K562 (cell line): ENCODE results near the gene P3H4. TPM values are rescaled to one million over a fixed set of nuclear protein-coding genes. Genes with fewer than 3 reads are reported as not detected.

Experiments
- ARID1B ChIP-seq: fragments of 450-650 bp; IDR thresholded peaks from 2 replicates; pipeline ENCODE4 v1.6.1; 2016; ENCODE audit warnings: antibody characterized with exemption, mild to moderate bottlenecking, inconsistent platforms
- ARID3B ChIP-seq: fragments of 250-450 bp; sonication (Bioruptor Pico); IDR thresholded peaks from 2 replicates; pipeline ENCODE4 v1.4.0; 2020; ENCODE audit warnings: borderline replicate concordance
- ATF1 ChIP-seq, 2 experiments: fragments of 450-650 bp in 1 of 2; IDR thresholded peaks; 2 replicates each; pipeline ENCODE4 v1.6.1; 2016; ENCODE audit warnings: missing compliant biosample characterization in 1 of 2, missing genetic modification characterization in 1 of 2
- CBFA2T2 ChIP-seq: fragments of 450-650 bp; conservative IDR thresholded peaks from 2 replicates; pipeline ENCODE4 v1.6.1; 2017; ENCODE audit warnings: mild to moderate bottlenecking
- CBFA2T3 ChIP-seq: fragments of 450-650 bp; IDR thresholded peaks from 2 replicates; pipeline ENCODE4 v1.6.1; 2017
- CTBP1 ChIP-seq: fragments of 450-650 bp; IDR thresholded peaks from 2 replicates; pipeline ENCODE4 v1.6.1; 2016; ENCODE audit warnings: borderline replicate concordance
- HMGN3 ChIP-seq: IDR thresholded peaks from 2 replicates; pipeline ENCODE4 v1.6.1; 2011; ENCODE audit warnings: borderline replicate concordance, low read depth, mild to moderate bottlenecking, mixed read lengths, low read length; ENCODE audit not compliant: insufficient read length; ENCODE audit errors: extremely low read depth
- JUND ChIP-seq, 2 experiments: IDR thresholded peaks; 2 replicates in 1 of 2; 3 replicates in 1 of 2; pipeline ENCODE4 v1.6.1; 2011; ENCODE audit warnings: borderline replicate concordance in 2 of 2, low read depth in 2 of 2, low read length in 2 of 2, improper control_type of control experiment in 1 of 2, missing biosample characterization in 1 of 2, missing genetic modification characterization in 1 of 2, missing genetic modification reagents in 1 of 2
- NCOA2 ChIP-seq, 2 experiments: fragments of 450-650 bp; IDR thresholded peaks; 2 replicates each; pipeline ENCODE4 v1.6.1; 2018; ENCODE audit warnings: mild to moderate bottlenecking in 2 of 2, moderate library complexity in 1 of 2; ENCODE audit not compliant: partially characterized antibody in 2 of 2
- POLR3A ChIP-seq: IDR thresholded peaks from 2 replicates; pipeline ENCODE4 v1.6.1; 2011; ENCODE audit warnings: borderline replicate concordance, mild to moderate bottlenecking, moderate library complexity; ENCODE audit not compliant: insufficient read length, insufficient read depth; ENCODE audit errors: extremely low read depth
- RCOR1 ChIP-seq, 2 experiments: IDR thresholded peaks; 2 replicates each; pipeline ENCODE4 v1.6.1; 2012; ENCODE audit warnings: low read depth in 2 of 2, low read length in 2 of 2, borderline replicate concordance in 1 of 2, improper control_type of control experiment in 1 of 2
- RFX1 ChIP-seq: fragments of 450-650 bp; IDR thresholded peaks from 2 replicates; pipeline ENCODE4 v1.6.1; 2016; ENCODE audit warnings: mild to moderate bottlenecking, moderate library complexity
- TCF3 ChIP-seq: sonication (generic); formaldehyde crosslinking; IDR thresholded peaks from 2 replicates; pipeline ENCODE4 v1.4.0; 2020; ENCODE audit warnings: mild to moderate bottlenecking, missing genetic modification reagents
- VEZF1 ChIP-seq: fragments of 200-800 bp; sonication (Bioruptor generic); IDR thresholded peaks from 2 replicates; pipeline ENCODE4 v1.6.1; 2017; ENCODE audit warnings: missing genetic modification characterization, missing compliant biosample characterization
- ZFP91 ChIP-seq: sonication (generic); formaldehyde crosslinking; IDR thresholded peaks from 2 replicates; pipeline ENCODE4 v1.8.0; 2022; ENCODE audit warnings: mild to moderate bottlenecking, missing genetic modification reagents
- ZKSCAN1 ChIP-seq: fragments of 150-350 bp; IDR thresholded peaks from 2 replicates; pipeline ENCODE4 v1.6.1; 2016; ENCODE audit warnings: low read depth, low read length
- ZNF140 ChIP-seq: fragments of 250-450 bp; sonication (Bioruptor Pico); IDR thresholded peaks from 2 replicates; pipeline ENCODE4 v1.8.0; 2021; ENCODE audit warnings: moderate library complexity, mild to moderate bottlenecking, inconsistent platforms
- ZNF24 ChIP-seq: fragments of 450-650 bp; IDR thresholded peaks from 2 replicates; pipeline ENCODE4 v1.6.1; 2016
- ZNF311 ChIP-seq: fragments of 250-450 bp; sonication (Bioruptor Pico); IDR thresholded peaks from 2 replicates; pipeline ENCODE4 v1.4.0; 2020; ENCODE audit warnings: mild to moderate bottlenecking, moderate library complexity
- polyA plus RNA-seq, 8 experiments: library from polyadenylated mRNA; depleted of rRNA in 4 of 8; stranded (reverse) in 5 of 8; unstranded in 3 of 8; fragments of >200 nt; fragmentation: Nextera tagmentation in 2 of 8; fragmentation: Illumina TruSeq in 1 of 8; extraction: Ambion mirVana in 2 of 8; extraction: Trizol in 1 of 8; gene quantifications; 2 replicates each; pipeline versions ENCODE4 v1.2.1 to v1.2.3, GENCODE V29; 2011 to 2014; ENCODE audit warnings: inconsistent platforms in 1 of 8, missing spikeins in 1 of 8
- total RNA-seq, 7 experiments: library from RNA; depleted of rRNA in 6 of 7; stranded (reverse); fragments of >200 nt in 6 of 7; fragmentation: Illumina TruSeq in 2 of 7; extraction: Trizol in 2 of 7; gene quantifications; 2 replicates each; pipeline versions ENCODE4 v1.2.1 to v1.2.3, GENCODE V29; 2011 to 2021; ENCODE audit warnings: low replicate concordance in 1 of 7

The P3H4 gene
- total and polyA plus RNA-seq, 9 of the 15 experiments (the other 6 are each of a cell fraction or from before 2014, with no cell fraction given) = 0.10 to 3.7 (median 1.0) TPM

- TF ChIP-seq VEZF1 (CRISPR knock-in tag) = peak; percentile 20; the same call in 1 of the 2 replicates
- TF ChIP-seq RFX1 = no peak
- no peak for TF ChIP-seq ARID3B
- no peak for TF ChIP-seq ZKSCAN1
- peak; percentile 17; the same call in 1 of the 2 replicates for TF ChIP-seq TCF3
- TF ChIP-seq ZNF311 (CRISPR knock-in tag) = no peak
- TF ChIP-seq CBFA2T3 = peak; percentile 68
- 0 out of 2 replicates have a peak, but pooled peaks have one; percentile 18 for TF ChIP-seq CBFA2T2
- TF ChIP-seq RCOR1 (IDR thresholded peaks at IDR 0.05; ENCODE audit: borderline replicate concordance in 1 of 2, low read depth in 2 of 2, low read length in 2 of 2) = peak in 1 of 2 experiments; percentile 33; a peak in 1 of 4 replicates
- TF ChIP-seq ZNF140 (CRISPR knock-in tag) = no peak
- peak; percentile 90 for TF ChIP-seq CTBP1
- no peak for TF ChIP-seq ZFP91 (CRISPR knock-in tag)
- TF ChIP-seq POLR3A = no peak
- no peak for TF ChIP-seq ATF1 (CRISPR knock-in tag; IDR thresholded peaks at IDR 0.05)
- TF ChIP-seq ATF1 (tag; IDR thresholded peaks at IDR 0.05) = no peak
- peak; percentile 46; the same call in 1 of the 2 replicates for TF ChIP-seq JUND (IDR thresholded peaks at IDR 0.05; ENCODE audit: borderline replicate concordance, low read depth, low read length)
- TF ChIP-seq JUND (tag; IDR thresholded peaks at IDR 0.05; ENCODE audit: borderline replicate concordance, low read depth, low read length) = no peak; the same call in 2 of the 3 replicates
- TF ChIP-seq NCOA2 (IDR thresholded peaks at IDR 0.05; ENCODE audit: partially characterized antibody in 2 of 2) = no peak
- TF ChIP-seq ARID1B = peak; percentile 57
- no peak for TF ChIP-seq ZNF24
- TF ChIP-seq HMGN3 = no peak
Measured at GRCh38 chr17:41796121-41796895, 15.4 kb downstream of the P3H4 start (continued).
